HEK293T (cell line): ENCODE measurements around the gene CCNL2.

Source experiments
- CTCF ChIA-PET: fragments of 350-600 bp; formaldehyde crosslinking; extraction: SDS; loops from one replicate; lab custom pipeline; 2021; ENCODE audit warnings: antibody characterized with exemption, inconsistent platforms; lab: Yijun Ruan, JAX
- POLR2A ChIA-PET: fragments of 350-600 bp; formaldehyde crosslinking; extraction: SDS; loops from one replicate; lab custom pipeline; 2020; ENCODE audit warnings: antibody characterized with exemption, inconsistent platforms; lab: Yijun Ruan, JAX
- DNase-seq: peaks from one replicate; pipeline ENCODE4 v3.0.0; 2012; ENCODE audit warnings: mixed read lengths; ENCODE audit errors: extremely low spot score
- ARNT ChIP-seq: fragments of 450-650 bp; IDR thresholded peaks from 2 replicates; pipeline ENCODE4 v1.6.1; 2017; ENCODE audit warnings: mild to moderate bottlenecking
- BHLHE40 ChIP-seq: fragments of 450-650 bp; IDR thresholded peaks from 2 replicates; pipeline ENCODE4 v1.6.1; 2016; ENCODE audit warnings: mild to moderate bottlenecking, moderate library complexity, borderline replicate concordance
- CTBP1 ChIP-seq: fragments of 450-650 bp; IDR thresholded peaks from 2 replicates; pipeline ENCODE4 v1.6.1; 2016; ENCODE audit warnings: borderline replicate concordance
- ELF4 ChIP-seq: fragments of 450-650 bp; IDR thresholded peaks from 2 replicates; pipeline ENCODE4 v1.6.1; 2017; ENCODE audit warnings: antibody characterized with exemption
- FOXA1 ChIP-seq: fragments of 450-650 bp; IDR thresholded peaks from 2 replicates; pipeline ENCODE4 v1.6.1; 2016; ENCODE audit warnings: mild to moderate bottlenecking
- FOXK2 ChIP-seq: fragments of 450-650 bp; IDR thresholded peaks from 2 replicates; pipeline ENCODE4 v1.6.1; 2016; ENCODE audit warnings: mild to moderate bottlenecking
- FOXM1 ChIP-seq: fragments of 450-650 bp; IDR thresholded peaks from 2 replicates; pipeline ENCODE4 v1.6.1; 2017; ENCODE audit warnings: mild to moderate bottlenecking, borderline replicate concordance
- HDGF ChIP-seq: fragments of 450-650 bp; IDR thresholded peaks from 2 replicates; pipeline ENCODE4 v1.6.1; 2017; ENCODE audit warnings: antibody characterized with exemption, borderline replicate concordance
- L3MBTL2 ChIP-seq: fragments of 450-650 bp; conservative IDR thresholded peaks from 2 replicates; pipeline ENCODE4 v1.6.1; 2016; ENCODE audit warnings: mild to moderate bottlenecking
- LEF1 ChIP-seq: fragments of 450-650 bp; IDR thresholded peaks from 2 replicates; pipeline ENCODE4 v1.6.1; 2017; ENCODE audit warnings: mild to moderate bottlenecking, borderline replicate concordance
- NFRKB ChIP-seq: fragments of 450-650 bp; IDR thresholded peaks from 2 replicates; pipeline ENCODE4 v1.6.1; 2016; ENCODE audit warnings: mild to moderate bottlenecking, moderate library complexity
- PKNOX1 ChIP-seq: fragments of 450-650 bp; IDR thresholded peaks from 2 replicates; pipeline ENCODE4 v1.6.1; 2016
- SP1 ChIP-seq: fragments of 450-650 bp; IDR thresholded peaks from 2 replicates; pipeline ENCODE4 v1.6.1; 2017
- SUZ12 ChIP-seq: fragments of 450-650 bp; IDR thresholded peaks from 2 replicates; pipeline ENCODE4 v1.6.1; 2016; ENCODE audit warnings: mild to moderate bottlenecking
- TARDBP ChIP-seq: fragments of 450-650 bp; IDR thresholded peaks from 2 replicates; pipeline ENCODE4 v1.6.1; 2016
- ZNF384 ChIP-seq: fragments of 450-650 bp; IDR thresholded peaks from 2 replicates; pipeline ENCODE4 v1.6.1; 2016

Gene CCNL2

GRCh38 chr1:1349256-1350012 lies 49.7 kb downstream of the CCNL2 start, which contains the start of gene DVL1:
TSS of gene DVL1 (minus strand) at chr1:1349418. CDS start at chr1:1349065, 353 bp downstream.
- ChIA-PET POLR2A (interaction anchor here (1.4 kb wide), 1 partner anchor 51 kb away, joined by 3 read pairs; no protein-coding TSS in a partner anchor), CTCF (no interaction called here)
- TF ChIP-seq NFRKB (no peak), L3MBTL2 (no peak), TARDBP (no peak), LEF1 (no peak), HDGF (no peak), FOXM1 (no peak), ZNF384 (no peak), ARNT (no peak), SUZ12 (no peak), ELF4 (no peak), BHLHE40 (no peak), CTBP1 (no peak), PKNOX1 (no peak), FOXA1 (no peak), SP1 (no peak), FOXK2 (no peak)
- peak; percentile 88 for DNase-seq

GRCh38 chr1:1348420-1349255 lies 50.5 kb downstream of the CCNL2 start:
- ChIA-PET POLR2A (interaction anchor here (0.8 to 1.4 kb wide), 7 partner anchors 11 to 52 kb away, joined by 3 to 5 read pairs (median 3); partner anchors contain the start of gene AURKAIP1), CTCF (no interaction called here)
- TF ChIP-seq FOXK2 = no peak
- TF ChIP-seq ELF4 = no peak
- no peak for TF ChIP-seq ZNF384
- TF ChIP-seq LEF1 = no peak; the same call in 1 of the 2 replicates
- TF ChIP-seq L3MBTL2 = no peak
- no peak for TF ChIP-seq NFRKB
- TF ChIP-seq CTBP1 = no peak
- no peak for TF ChIP-seq PKNOX1
- TF ChIP-seq SUZ12 = no peak
- TF ChIP-seq HDGF = no peak
- TF ChIP-seq BHLHE40 = no peak
- no peak for TF ChIP-seq FOXA1
- no peak for TF ChIP-seq SP1
- no peak for TF ChIP-seq TARDBP
- no peak for TF ChIP-seq ARNT
- TF ChIP-seq FOXM1 = no peak
- no peak for DNase-seq

- TF ChIP-seq ELF4 (no peak), BHLHE40 (no peak), FOXM1 (no peak), LEF1 (no peak), ZNF384 (no peak), TARDBP (no peak), NFRKB (no peak), FOXK2 (no peak), FOXA1 (no peak), SP1 (no peak), ARNT (no peak), CTBP1 (no peak), L3MBTL2 (no peak), SUZ12 (no peak), PKNOX1 (no peak)
- ChIA-PET POLR2A (interaction anchor here (0.8 to 1.4 kb wide), 9 partner anchors 10 to 53 kb away, joined by 3 to 5 read pairs (median 4); partner anchors contain the start of genes AURKAIP1 and CCNL2), CTCF (no interaction called here)
- DNase-seq = peak; percentile 49
These were observed 51.3 kb downstream of the CCNL2 start for GRCh38 chr1:1347663-1348419.

- TF ChIP-seq BHLHE40 (no peak), SUZ12 (no peak), HDGF (no peak), FOXK2 (no peak), ZNF384 (no peak), FOXM1 (no peak), FOXA1 (no peak), CTBP1 (no peak)
- ChIA-PET POLR2A (interaction anchor here (0.8 to 1.2 kb wide), 6 partner anchors 11 to 52 kb away, joined by 3 to 5 read pairs (median 4); partner anchors contain the start of genes AURKAIP1 and CCNL2), CTCF (interaction anchor here (0.5 kb wide), 1 partner anchor 311 kb away, joined by 4 read pairs; no protein-coding TSS in a partner anchor)
- DNase-seq = no peak
These were observed 52.0 kb downstream of the CCNL2 start for GRCh38 chr1:1347026-1347595.
